OCI-LY1 (cell line): ENCODE results near the gene LTBP3.

ENCODE experiments used
- H2AFZ ChIP-seq: fragments of 200-600 bp; sonication (generic), shearing (Covaris generic); 2 replicates; pipeline ENCODE4 v1.6.0; 2014; ENCODE audit warnings: antibody characterized with exemption, mild to moderate bottlenecking, low read length
- H3F3A ChIP-seq: fragments of 200-600 bp; sonication (generic), shearing (Covaris generic); 2 replicates; pipeline ENCODE4 v1.6.0; 2014; ENCODE audit warnings: mild to moderate bottlenecking, antibody characterized with exemption, low read length, moderate library complexity; ENCODE audit not compliant: insufficient read depth
- H3K27ac ChIP-seq: fragments of 200-600 bp; sonication (generic); 2 replicates; pipeline ENCODE4 v1.5.1; 2014; ENCODE audit warnings: low read length, mixed run types, mild to moderate bottlenecking, low read depth; ENCODE audit not compliant: poor library complexity, severe bottlenecking
- H3K27me3 ChIP-seq: fragments of 200-600 bp; sonication (generic); 2 replicates; pipeline ENCODE4 v1.6.0; 2014; ENCODE audit warnings: antibody characterized with exemption, mild to moderate bottlenecking, low read length, moderate library complexity; ENCODE audit not compliant: insufficient read depth
- H3K36me3 ChIP-seq: fragments of 200-600 bp; sonication (generic); 2 replicates; pipeline ENCODE4 v1.6.1; 2014; ENCODE audit warnings: mild to moderate bottlenecking, antibody characterized with exemption, low read length, moderate library complexity, mixed read lengths; ENCODE audit not compliant: insufficient read depth
- H3K4me1 ChIP-seq: fragments of 200-600 bp; sonication (generic); 2 replicates; pipeline ENCODE4 v1.5.1; 2014; ENCODE audit warnings: mild to moderate bottlenecking, low read length, moderate library complexity; ENCODE audit not compliant: insufficient read depth, severe bottlenecking
- H3K4me2 ChIP-seq: fragments of 200-600 bp; sonication (generic), shearing (Covaris generic); 2 replicates; pipeline ENCODE4 v1.6.1; 2014; ENCODE audit warnings: low read length
- H3K4me3 ChIP-seq: fragments of 200-600 bp; sonication (generic); 2 replicates; pipeline ENCODE4 v1.5.1; 2014; ENCODE audit warnings: low read length, low read depth, mild to moderate bottlenecking, mixed read lengths; ENCODE audit not compliant: poor library complexity, severe bottlenecking
- H3K79me2 ChIP-seq: fragments of 200-600 bp; shearing (Covaris generic); 2 replicates; pipeline ENCODE4 v1.6.1; 2016; ENCODE audit warnings: mixed run types, low read length, mixed read lengths; ENCODE audit not compliant: insufficient read depth
- H3K9ac ChIP-seq: fragments of 200-600 bp; sonication (generic), shearing (Covaris generic); 2 replicates; pipeline ENCODE4 v1.6.1; 2014; ENCODE audit warnings: mild to moderate bottlenecking, low read length, mixed read lengths
- H3K9me2 ChIP-seq: fragments of 200-600 bp; sonication (generic), shearing (Covaris generic); 2 replicates; pipeline ENCODE4 v1.6.1; 2014; ENCODE audit warnings: low read depth, mild to moderate bottlenecking, low read length, mixed read lengths
- H3K9me3 ChIP-seq: fragments of 200-600 bp; shearing (Covaris generic); 2 replicates; pipeline ENCODE4 v1.6.1; 2014; ENCODE audit warnings: low read length, mixed read lengths
- H4K20me1 ChIP-seq: fragments of 200-600 bp; sonication (generic), shearing (Covaris generic); 2 replicates; pipeline ENCODE4 v1.6.0; 2016; ENCODE audit warnings: mild to moderate bottlenecking, low read length; ENCODE audit not compliant: insufficient read depth
- EZH2 ChIP-seq: fragments of 200-600 bp; sonication (generic), shearing (Covaris generic); IDR thresholded peaks from 2 replicates; pipeline ENCODE4 v1.8.0; 2017; ENCODE audit warnings: borderline replicate concordance, mixed run types, mild to moderate bottlenecking, antibody characterized with exemption, low read length, moderate library complexity, mixed read lengths
- TF ChIP-seq, protein P1 (sequence below): fragments of 200-600 bp; sonication (generic), shearing (Covaris generic); IDR thresholded peaks from 2 replicates; pipeline ENCODE4 v1.5.1; 2017; ENCODE audit warnings: mild to moderate bottlenecking, antibody characterized with exemption, low read length, moderate library complexity, mixed read lengths

LTBP3 gene

DNA sequence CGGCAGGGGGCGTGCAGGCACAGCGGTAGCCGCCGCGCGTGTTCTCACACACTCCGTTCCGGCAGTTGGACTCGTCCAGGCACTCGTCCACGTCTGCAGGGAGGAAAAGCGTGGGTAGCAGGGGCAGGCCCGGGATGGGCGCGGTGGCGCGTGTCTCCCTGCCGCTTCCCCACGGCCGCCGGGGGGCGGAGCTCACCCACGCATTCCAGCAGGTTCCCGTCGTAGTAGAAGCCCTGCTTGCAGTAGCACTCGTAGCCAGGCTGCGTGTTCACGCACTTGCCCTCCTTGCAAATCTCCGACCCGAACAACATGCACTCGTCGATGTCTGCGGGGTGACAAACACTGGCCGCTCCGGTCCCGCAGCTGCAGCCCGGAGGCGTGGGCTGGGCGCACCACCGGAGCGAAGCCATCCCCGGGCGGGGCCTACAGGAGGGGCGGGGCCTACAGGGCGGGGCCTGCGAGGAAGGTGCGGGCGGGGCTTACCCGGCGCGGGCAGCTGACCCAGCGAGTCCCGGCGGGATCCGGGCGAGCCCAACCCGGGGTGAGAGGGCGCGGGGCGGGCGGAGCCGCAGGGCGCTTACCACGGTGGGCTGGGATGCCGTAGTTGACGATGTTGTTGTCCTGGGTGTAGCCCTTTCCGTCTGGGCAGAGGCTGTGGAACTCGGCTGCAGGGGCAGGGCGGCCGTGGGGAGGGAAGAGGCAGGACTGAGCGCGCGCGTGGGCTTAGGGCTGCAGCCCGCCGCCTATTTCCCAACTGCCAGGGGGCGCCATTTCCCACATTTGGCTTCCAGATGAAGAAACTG is 17.7 kb downstream of the LTBP3 start:
- Histone ChIP-seq H4K20me1 (no peaks in the 10 kb centered on the region), H3K9ac (peak overlapping the region; percentile 54), H2AFZ (no peak overlapping the region), H3K9me3 (no peaks in the 10 kb centered on the region), H3K4me1 (peaks cover 14% of the 10 kb centered on the region), H3K36me3 (peaks cover 6% of the 10 kb centered on the region; the same call in 1 of the 2 replicates), H3K27ac (peak overlapping the region; percentile 39), H3K4me3 (peak overlapping the region; percentile 66), H3F3A (no peaks in the 10 kb centered on the region), H3K4me2 (peak overlapping the region; percentile 69), H3K79me2 (no peaks in the 10 kb centered on the region), H3K9me2 (no peaks in the 10 kb centered on the region), H3K27me3 (no peaks in the 10 kb centered on the region)
- TF ChIP-seq, protein P1, sequence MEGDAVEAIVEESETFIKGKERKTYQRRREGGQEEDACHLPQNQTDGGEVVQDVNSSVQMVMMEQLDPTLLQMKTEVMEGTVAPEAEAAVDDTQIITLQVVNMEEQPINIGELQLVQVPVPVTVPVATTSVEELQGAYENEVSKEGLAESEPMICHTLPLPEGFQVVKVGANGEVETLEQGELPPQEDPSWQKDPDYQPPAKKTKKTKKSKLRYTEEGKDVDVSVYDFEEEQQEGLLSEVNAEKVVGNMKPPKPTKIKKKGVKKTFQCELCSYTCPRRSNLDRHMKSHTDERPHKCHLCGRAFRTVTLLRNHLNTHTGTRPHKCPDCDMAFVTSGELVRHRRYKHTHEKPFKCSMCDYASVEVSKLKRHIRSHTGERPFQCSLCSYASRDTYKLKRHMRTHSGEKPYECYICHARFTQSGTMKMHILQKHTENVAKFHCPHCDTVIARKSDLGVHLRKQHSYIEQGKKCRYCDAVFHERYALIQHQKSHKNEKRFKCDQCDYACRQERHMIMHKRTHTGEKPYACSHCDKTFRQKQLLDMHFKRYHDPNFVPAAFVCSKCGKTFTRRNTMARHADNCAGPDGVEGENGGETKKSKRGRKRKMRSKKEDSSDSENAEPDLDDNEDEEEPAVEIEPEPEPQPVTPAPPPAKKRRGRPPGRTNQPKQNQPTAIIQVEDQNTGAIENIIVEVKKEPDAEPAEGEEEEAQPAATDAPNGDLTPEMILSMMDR: peak; percentile 88
- no peak for TF ChIP-seq EZH2

GRCh38 chr11:65539744-65540289 is 18.3 kb downstream of the LTBP3 start:
- H3K27me3 ChIP-seq: no peaks in the 10 kb centered on the region
- H2AFZ ChIP-seq: no peak overlapping the region
- H3K9me3 ChIP-seq: no peaks in the 10 kb centered on the region
- H3K4me1 ChIP-seq: peaks cover 14% of the 10 kb centered on the region
- H3K79me2 ChIP-seq: no peaks in the 10 kb centered on the region
- H3K9me2 ChIP-seq: no peaks in the 10 kb centered on the region
- peak overlapping the region; percentile 39 for H3K27ac ChIP-seq
- peaks cover 9% of the 10 kb centered on the region; the same call in 1 of the 2 replicates for H3K36me3 ChIP-seq
- peak overlapping the region; percentile 52 for H3K9ac ChIP-seq
- no peaks in the 10 kb centered on the region for H4K20me1 ChIP-seq
- no peaks in the 10 kb centered on the region for H3F3A ChIP-seq
- no peak for TF ChIP-seq EZH2
- TF ChIP-seq, protein P1: no peak
- peak overlapping the region; percentile 66 for H3K4me3 ChIP-seq
- peak overlapping the region; percentile 69 for H3K4me2 ChIP-seq

DNA sequence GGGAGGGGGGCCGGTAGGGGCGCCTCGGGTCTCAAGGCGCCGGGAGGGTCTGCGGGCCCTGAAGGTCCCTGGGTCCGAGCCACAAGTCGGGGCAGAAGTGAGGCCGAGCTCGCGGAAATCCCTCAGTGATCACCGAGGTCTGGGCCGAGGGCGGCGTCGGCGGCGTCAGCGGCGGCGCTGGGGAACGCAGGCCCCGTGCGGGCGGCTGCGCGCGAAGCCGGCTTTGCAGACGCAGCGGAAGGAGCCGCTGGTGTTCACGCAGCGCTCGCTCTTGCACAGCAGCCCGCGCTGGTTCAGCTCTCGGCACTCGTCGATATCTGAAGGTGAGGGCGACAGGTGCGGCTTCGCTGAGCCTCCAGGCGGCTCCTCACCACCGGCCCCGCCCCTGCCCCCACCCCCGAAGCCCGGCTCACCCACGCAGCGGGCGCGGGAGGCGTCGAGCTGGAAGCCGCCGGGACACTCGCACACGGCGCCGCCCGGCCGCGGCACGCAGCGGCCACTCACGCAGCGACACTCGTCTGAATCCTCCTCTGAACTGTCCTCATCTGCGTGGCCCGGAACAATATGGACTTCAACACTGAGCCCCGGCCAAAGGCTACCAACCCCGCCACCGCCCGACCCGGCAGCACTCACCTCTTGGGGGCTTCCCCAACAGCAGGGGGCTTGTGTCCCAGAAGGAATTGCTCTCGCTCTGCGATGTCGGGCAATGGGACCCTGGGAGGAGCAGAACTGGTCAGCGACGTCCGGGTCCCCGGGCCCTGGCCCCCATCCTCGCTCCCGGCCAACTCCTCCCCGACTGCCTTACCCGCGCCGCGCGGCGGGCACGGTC is 19.0 kb downstream of the LTBP3 start:
- no peak overlapping the region for H2AFZ ChIP-seq
- H3K9ac ChIP-seq: peak overlapping the region; percentile 52; the same call in 1 of the 2 replicates
- H3K27ac ChIP-seq: peak overlapping the region; percentile 39
- no peaks in the 10 kb centered on the region for H3K79me2 ChIP-seq
- TF ChIP-seq EZH2: no peak
- TF ChIP-seq, protein P1: no peak
- no peaks in the 10 kb centered on the region for H3K9me2 ChIP-seq
- peak overlapping the region; percentile 69 for H3K4me2 ChIP-seq
- peaks cover 9% of the 10 kb centered on the region; the same call in 1 of the 2 replicates for H3K36me3 ChIP-seq
- no peaks in the 10 kb centered on the region for H3F3A ChIP-seq
- no peaks in the 10 kb centered on the region for H3K9me3 ChIP-seq
- H4K20me1 ChIP-seq: no peaks in the 10 kb centered on the region
- H3K4me3 ChIP-seq: peak overlapping the region; percentile 66
- no peaks in the 10 kb centered on the region for H3K27me3 ChIP-seq
- peaks cover 14% of the 10 kb centered on the region for H3K4me1 ChIP-seq
